Activated naive CD4-positive, alpha-beta T cell treated with anti-CD3 and anti-CD28 coated beads, Interleukin-2, amount 50 U/mL, for 24 hours (primary cell): ENCODE results near the gene GALNT16.

Source experiments
- H3K27ac Mint-ChIP-seq: one replicate; pipeline ENCODE4 v1.8.0; 2021; ENCODE audit warnings: mild to moderate bottlenecking, mixed read lengths
- H3K27me3 Mint-ChIP-seq: one replicate; pipeline ENCODE4 v1.8.0; 2021; ENCODE audit warnings: mixed read lengths
- H3K36me3 Mint-ChIP-seq: one replicate; pipeline ENCODE4 v1.8.0; 2021; ENCODE audit warnings: mixed read lengths
- H3K4me1 Mint-ChIP-seq: one replicate; pipeline ENCODE4 v1.8.0; 2021; ENCODE audit warnings: mixed read lengths
- H3K4me3 Mint-ChIP-seq: one replicate; pipeline ENCODE4 v1.8.0; 2021; ENCODE audit warnings: mild to moderate bottlenecking, mixed read lengths
- H3K9me3 Mint-ChIP-seq: one replicate; pipeline ENCODE4 v1.8.0; 2021; ENCODE audit warnings: mixed read lengths

The GALNT16 gene

GRCh38 chr14:69353168-69353567 lies 93.2 kb downstream of the GALNT16 start:
- Mint-ChIP-seq H3K4me1 (peaks cover 11% of the 10 kb centered on the region), H3K9me3 (no peaks in the 10 kb centered on the region), H3K27me3 (no peaks in the 10 kb centered on the region), H3K36me3 (no peaks in the 10 kb centered on the region), H3K27ac (no peak overlapping the region), H3K4me3 (no peak overlapping the region)

DNA sequence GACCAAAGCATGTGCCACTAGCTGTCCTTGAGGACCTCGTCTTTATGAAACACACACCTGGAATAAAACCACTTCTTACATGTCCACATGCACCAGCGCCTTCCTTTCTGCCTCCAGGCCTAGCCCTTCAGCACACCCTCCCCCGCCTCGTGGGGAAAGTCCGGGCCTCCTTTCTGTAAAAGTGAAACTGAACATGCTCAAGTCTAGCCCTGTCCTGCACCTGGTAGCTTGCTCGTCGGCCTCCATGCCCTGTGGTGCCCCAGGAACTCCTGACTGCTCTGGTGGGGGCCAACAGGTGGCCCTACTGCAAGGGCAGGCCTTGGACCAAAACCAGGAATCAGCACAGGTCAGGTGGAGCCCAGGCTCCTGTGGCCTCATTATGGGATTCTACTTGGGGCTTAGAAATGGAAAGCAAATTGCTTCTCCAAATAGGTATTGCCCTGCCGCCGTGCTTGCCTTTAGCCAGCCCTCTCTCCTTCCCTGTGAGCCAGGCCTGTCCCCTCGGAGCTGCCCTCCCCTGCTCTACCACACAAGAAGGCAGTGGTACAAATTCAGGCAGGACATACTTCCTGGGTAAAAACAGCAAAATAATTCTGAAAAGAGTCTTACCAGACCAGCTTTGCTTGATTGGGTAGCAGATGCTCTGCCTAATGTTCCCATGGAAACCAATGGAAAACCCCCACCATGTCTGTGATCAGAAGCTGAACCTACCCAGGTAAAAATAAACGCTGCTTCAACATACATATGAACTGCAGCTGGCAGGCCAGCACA lies 94.6 kb downstream of the GALNT16 start:
- H3K36me3 Mint-ChIP-seq = no peaks in the 10 kb centered on the region
- H3K9me3 Mint-ChIP-seq = no peaks in the 10 kb centered on the region
- no peaks in the 10 kb centered on the region for H3K27me3 Mint-ChIP-seq
- H3K4me1 Mint-ChIP-seq = peaks cover 11% of the 10 kb centered on the region
- H3K27ac Mint-ChIP-seq = peak overlapping the region; percentile 89
- peak overlapping the region; percentile 62 for H3K4me3 Mint-ChIP-seq

GRCh38 chr14:69355154-69355597 lies 95.2 kb downstream of the GALNT16 start:
- Mint-ChIP-seq H3K9me3 (no peaks in the 10 kb centered on the region), H3K27ac (peak overlapping the region; percentile 89), H3K4me1 (peaks cover 11% of the 10 kb centered on the region), H3K36me3 (no peaks in the 10 kb centered on the region), H3K4me3 (no peak overlapping the region), H3K27me3 (no peaks in the 10 kb centered on the region)

GRCh38 chr14:69355607-69356281 lies 95.8 kb downstream of the GALNT16 start:
- Mint-ChIP-seq H3K27ac (no peak overlapping the region), H3K9me3 (no peaks in the 10 kb centered on the region), H3K36me3 (no peaks in the 10 kb centered on the region), H3K4me1 (peaks cover 11% of the 10 kb centered on the region), H3K27me3 (no peaks in the 10 kb centered on the region), H3K4me3 (no peak overlapping the region)

DNA sequence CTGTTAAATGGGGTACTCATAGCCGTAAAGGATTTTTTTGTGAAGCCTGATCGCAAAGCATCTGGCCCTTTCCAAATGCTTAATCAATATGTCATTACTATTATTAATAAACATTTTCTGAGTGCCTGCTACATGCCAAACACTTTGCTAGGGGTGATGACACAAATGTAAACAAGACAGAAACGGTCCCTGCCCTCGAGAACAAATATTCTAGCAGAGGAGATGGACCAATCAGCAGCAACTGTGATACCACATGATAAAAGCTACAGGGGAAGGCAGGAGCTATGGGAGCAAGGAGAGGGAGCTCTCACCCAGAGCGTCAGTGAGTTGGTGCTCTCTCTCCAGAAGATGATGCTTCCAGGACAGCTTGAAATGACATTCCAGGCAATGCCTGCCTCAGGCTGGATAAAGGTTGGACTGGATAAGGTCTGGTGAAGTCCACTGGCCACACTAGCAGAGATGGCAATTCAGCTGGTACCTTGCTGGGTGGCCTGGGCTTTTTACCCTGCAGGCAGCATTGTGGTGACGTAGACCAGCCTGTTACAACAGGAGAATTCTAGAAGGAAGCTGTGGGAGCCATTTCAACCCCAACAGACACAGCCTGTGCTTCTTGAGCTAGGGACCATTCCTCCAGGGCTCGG lies 97.1 kb downstream of the GALNT16 start:
- H3K27ac Mint-ChIP-seq = no peak overlapping the region
- H3K27me3 Mint-ChIP-seq = no peaks in the 10 kb centered on the region
- H3K4me1 Mint-ChIP-seq = peaks cover 11% of the 10 kb centered on the region
- H3K4me3 Mint-ChIP-seq = no peak overlapping the region
- H3K9me3 Mint-ChIP-seq = no peaks in the 10 kb centered on the region
- no peaks in the 10 kb centered on the region for H3K36me3 Mint-ChIP-seq

- Mint-ChIP-seq H3K36me3 (peaks cover 1% of the 10 kb centered on the region), H3K4me3 (no peak overlapping the region), H3K27ac (no peak overlapping the region), H3K4me1 (peaks cover 11% of the 10 kb centered on the region), H3K27me3 (no peaks in the 10 kb centered on the region), H3K9me3 (no peaks in the 10 kb centered on the region)
Measured at GRCh38 chr14:69357544-69358200, 97.7 kb downstream of the GALNT16 start.

GRCh38 chr14:69358233-69358963 lies 98.4 kb downstream of the GALNT16 start:
- Mint-ChIP-seq H3K4me1 (peaks cover 11% of the 10 kb centered on the region), H3K4me3 (no peak overlapping the region), H3K27ac (no peak overlapping the region), H3K9me3 (no peaks in the 10 kb centered on the region), H3K36me3 (peaks cover 1% of the 10 kb centered on the region), H3K27me3 (no peaks in the 10 kb centered on the region)

DNA sequence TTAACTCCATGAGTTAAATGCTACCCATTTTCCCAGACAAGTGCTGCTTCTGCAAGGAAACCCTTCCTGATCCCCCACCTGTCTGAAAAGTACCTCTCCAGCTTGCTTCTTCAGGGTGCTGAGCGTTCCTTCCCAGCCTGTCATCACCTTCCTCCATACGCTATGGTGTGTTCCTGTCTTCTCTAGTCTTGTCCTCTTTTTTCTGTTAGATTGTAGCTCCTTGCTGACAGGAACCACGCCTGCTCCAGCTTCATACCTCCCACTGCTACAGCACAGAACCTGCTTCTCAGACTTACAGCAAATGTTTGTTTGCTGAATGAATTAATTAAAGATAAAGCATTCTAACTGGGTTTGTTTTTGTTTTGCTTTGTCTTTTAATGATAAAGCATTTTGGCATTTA lies 99.0 kb downstream of the GALNT16 start:
- H3K9me3 Mint-ChIP-seq = no peaks in the 10 kb centered on the region
- peaks cover 11% of the 10 kb centered on the region for H3K4me1 Mint-ChIP-seq
- H3K4me3 Mint-ChIP-seq = no peak overlapping the region
- H3K27me3 Mint-ChIP-seq = no peaks in the 10 kb centered on the region
- H3K36me3 Mint-ChIP-seq = peaks cover 1% of the 10 kb centered on the region
- H3K27ac Mint-ChIP-seq = no peak overlapping the region

GRCh38 chr14:69360438-69361108 lies 100.6 kb downstream of the GALNT16 start:
- no peaks in the 10 kb centered on the region for H3K4me1 Mint-ChIP-seq
- H3K36me3 Mint-ChIP-seq = peaks cover 1% of the 10 kb centered on the region
- no peak overlapping the region for H3K27ac Mint-ChIP-seq
- no peaks in the 10 kb centered on the region for H3K9me3 Mint-ChIP-seq
- no peak overlapping the region for H3K4me3 Mint-ChIP-seq
- H3K27me3 Mint-ChIP-seq = no peaks in the 10 kb centered on the region

DNA sequence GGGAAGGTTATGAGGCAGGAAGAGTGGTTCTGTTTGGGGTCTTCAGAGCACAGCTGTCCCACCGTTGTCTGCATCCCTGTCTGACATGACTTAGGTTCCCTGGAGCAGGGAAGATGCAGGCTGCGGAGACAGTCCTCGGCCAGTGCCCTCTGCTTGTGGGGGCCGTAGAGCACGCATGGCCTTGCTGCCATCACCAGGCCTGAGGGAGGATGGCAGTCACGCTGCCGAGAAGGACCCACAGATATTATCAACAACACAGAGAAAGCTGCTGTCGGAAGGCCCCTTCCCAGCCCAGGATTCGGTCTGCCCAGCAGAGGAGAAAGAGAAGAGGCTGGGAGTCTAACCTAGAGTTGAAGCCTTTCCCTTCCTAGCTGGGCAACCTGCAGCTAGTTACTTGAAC lies 103.1 kb downstream of the GALNT16 start:
- Mint-ChIP-seq H3K4me3 (no peak overlapping the region), H3K36me3 (peaks cover 1% of the 10 kb centered on the region), H3K27me3 (no peaks in the 10 kb centered on the region), H3K27ac (no peak overlapping the region), H3K9me3 (no peaks in the 10 kb centered on the region), H3K4me1 (no peaks in the 10 kb centered on the region)

DNA sequence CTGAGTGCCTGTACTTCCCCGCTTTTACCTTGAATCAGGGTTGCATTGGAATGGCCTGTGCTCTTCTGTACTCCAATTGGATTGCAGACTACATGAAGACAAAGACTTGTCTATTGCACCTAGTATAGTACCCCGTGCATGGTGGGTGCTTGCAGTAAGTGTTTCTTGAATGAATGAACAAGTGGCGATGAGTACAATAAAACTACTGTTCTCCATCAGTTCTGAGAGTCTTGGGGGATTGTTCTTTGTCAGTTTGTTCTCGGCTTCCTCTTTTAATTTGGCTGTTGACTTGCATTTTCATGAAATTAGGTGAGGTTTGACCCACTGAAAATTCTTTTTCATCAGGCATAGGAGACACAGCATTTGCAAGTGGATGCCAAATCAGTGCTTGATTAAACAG lies 104.0 kb downstream of the GALNT16 start:
- Mint-ChIP-seq H3K4me1 (no peaks in the 10 kb centered on the region), H3K27ac (no peak overlapping the region), H3K9me3 (no peaks in the 10 kb centered on the region), H3K36me3 (peaks cover 1% of the 10 kb centered on the region), H3K4me3 (no peak overlapping the region), H3K27me3 (no peaks in the 10 kb centered on the region)

- Mint-ChIP-seq H3K4me1 (no peaks in the 10 kb centered on the region), H3K36me3 (peaks cover 1% of the 10 kb centered on the region), H3K27me3 (no peaks in the 10 kb centered on the region), H3K27ac (no peak overlapping the region), H3K9me3 (no peaks in the 10 kb centered on the region), H3K4me3 (no peak overlapping the region)
Measured at GRCh38 chr14:69364378-69364777, 104.4 kb downstream of the GALNT16 start.

- no peaks in the 10 kb centered on the region for H3K27me3 Mint-ChIP-seq
Measured at GRCh38 chr14:69366069-69366468, 106.1 kb downstream of the GALNT16 start.

DNA sequence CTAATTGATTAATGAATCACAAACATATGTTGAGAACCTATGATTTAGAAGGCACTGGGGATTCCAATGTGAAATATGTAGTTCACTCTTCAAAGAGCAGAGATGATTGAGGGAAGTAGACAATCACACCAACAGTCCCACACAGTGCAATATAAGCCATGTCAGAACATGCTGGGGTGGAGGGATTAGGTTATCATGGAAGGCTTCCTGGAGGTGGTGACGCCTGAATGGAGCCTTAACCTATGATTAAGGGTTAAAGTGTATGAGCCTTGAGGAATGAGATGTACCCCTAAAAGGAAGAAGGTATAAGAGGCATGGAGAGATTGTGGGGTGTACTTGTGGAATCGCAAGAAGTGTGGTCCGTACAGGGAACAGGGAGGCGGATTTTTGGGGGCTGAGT lies 106.8 kb downstream of the GALNT16 start:
- H3K36me3 Mint-ChIP-seq = peaks cover 1% of the 10 kb centered on the region
- no peaks in the 10 kb centered on the region for H3K9me3 Mint-ChIP-seq
- H3K27ac Mint-ChIP-seq = no peak overlapping the region
- H3K4me1 Mint-ChIP-seq = no peaks in the 10 kb centered on the region
- H3K4me3 Mint-ChIP-seq = no peak overlapping the region
- no peaks in the 10 kb centered on the region for H3K27me3 Mint-ChIP-seq

More at GRCh38 chr14:69366069-69366468, 106.1 kb downstream of the GALNT16 start:
- Mint-ChIP-seq H3K4me3 (no peak overlapping the region), H3K36me3 (peaks cover 1% of the 10 kb centered on the region), H3K27ac (no peak overlapping the region), H3K9me3 (no peaks in the 10 kb centered on the region), H3K4me1 (no peaks in the 10 kb centered on the region)

GRCh38 chr14:69368381-69368780 lies 108.4 kb downstream of the GALNT16 start:
- Mint-ChIP-seq H3K27me3 (no peaks in the 10 kb centered on the region), H3K4me1 (no peaks in the 10 kb centered on the region), H3K9me3 (no peaks in the 10 kb centered on the region), H3K4me3 (no peak overlapping the region), H3K27ac (no peak overlapping the region), H3K36me3 (peaks cover 3% of the 10 kb centered on the region)
